Fibroblast of lung (primary cell): ENCODE results near the gene METTL15. TPM values are rescaled to one million over a fixed set of nuclear protein-coding genes. Genes with fewer than 3 reads are reported as not detected.
A peak's percentile ranks its signal among the peaks of the same experiment; 100 is the strongest.

Experiments used
- DNase-seq, 2 donors: peaks; one replicate each; pipeline versions ENCODE4 v3.0.0 to v3.0.0-alpha.2; 2010; ENCODE audit warnings: low read depth in 2 of 2
- H2AFZ ChIP-seq: 2 replicates; pipeline ENCODE4 v1.5.1; 2012; ENCODE audit warnings: low read length, control low read depth, inconsistent platforms
- H3K27ac ChIP-seq: 2 replicates; pipeline ENCODE4 v1.5.1; 2011; ENCODE audit warnings: low read length, control low read depth; ENCODE audit not compliant: insufficient read depth
- H3K27me3 ChIP-seq: 2 replicates; pipeline ENCODE4 v1.5.1; 2011; ENCODE audit warnings: mild to moderate bottlenecking, low read length; ENCODE audit not compliant: control insufficient read depth, insufficient read depth
- H3K36me3 ChIP-seq: 2 replicates; pipeline ENCODE4 v1.5.1; 2011; ENCODE audit warnings: low read length; ENCODE audit not compliant: control insufficient read depth, insufficient read depth
- H3K4me1 ChIP-seq: 2 replicates; pipeline ENCODE4 v1.5.1; 2011; ENCODE audit warnings: low read length; ENCODE audit not compliant: control insufficient read depth, insufficient read depth; ENCODE audit errors: extremely low read depth
- H3K4me2 ChIP-seq: 2 replicates; pipeline ENCODE4 v1.5.1; 2011; ENCODE audit warnings: low read length, control low read depth; ENCODE audit not compliant: insufficient read depth; ENCODE audit errors: extremely low read depth
- H3K4me3 ChIP-seq, 4 experiments: fragments of 200-600 bp in 1 of 4; sonication (generic) in 1 of 4; replicated peaks in 1 of 4; 2 replicates each; pipeline ENCODE4 v1.5.1; 2011 to 2016; ENCODE audit warnings: low read length in 4 of 4, low read depth in 3 of 4, mild to moderate bottlenecking in 3 of 4, control low read depth in 2 of 4, inconsistent platforms in 1 of 4, mixed read lengths in 1 of 4; ENCODE audit not compliant: insufficient read depth in 1 of 4; ENCODE audit errors: control extremely low read depth in 1 of 4
- H3K79me2 ChIP-seq: 2 replicates; pipeline ENCODE4 v1.5.1; 2012; ENCODE audit warnings: mild to moderate bottlenecking, low read length, inconsistent platforms; ENCODE audit not compliant: control insufficient read depth, insufficient read depth
- H3K9ac ChIP-seq: 2 replicates; pipeline ENCODE4 v1.5.1; 2011; ENCODE audit warnings: mild to moderate bottlenecking, low read length, control low read depth; ENCODE audit not compliant: insufficient read depth
- H3K9me3 ChIP-seq: 2 replicates; pipeline ENCODE4 v1.5.1; 2012; ENCODE audit warnings: low read depth, low read length; ENCODE audit not compliant: control insufficient read depth, insufficient read depth
- H4K20me1 ChIP-seq: 2 replicates; pipeline ENCODE4 v1.5.1; 2011; ENCODE audit warnings: low read length; ENCODE audit not compliant: control insufficient read depth, insufficient read depth; ENCODE audit errors: extremely low read depth
- CTCF ChIP-seq, 2 donors: IDR thresholded peaks in 1 of 2; conservative IDR thresholded peaks in 1 of 2; 1 replicate in 1 of 2; 2 replicates in 1 of 2; pipeline ENCODE4 v1.5.1; 2011 to 2012; ENCODE audit warnings: low read length in 2 of 2, control low read depth in 1 of 2, inconsistent platforms in 1 of 2, low read depth in 1 of 2, mild to moderate bottlenecking in 1 of 2
- EZH2 ChIP-seq: IDR thresholded peaks from 2 replicates; pipeline ENCODE4 v1.5.1; 2012; ENCODE audit warnings: low read length, control low read depth, mild to moderate bottlenecking; ENCODE audit errors: missing control alignments
- polyA minus RNA-seq: library from RNA; depleted of rRNA, polyadenylated mRNA; stranded (reverse); fragments of >200 nt; gene quantifications from 2 replicates; pipeline ENCODE4 v1.2.3, GENCODE V29; 2011; ENCODE audit warnings: low replicate concordance
- polyA plus RNA-seq, 2 donors: library from polyadenylated mRNA; depleted of rRNA in 1 of 2; stranded (reverse) in 1 of 2; unstranded in 1 of 2; fragments of >200 nt; gene quantifications; 2 replicates each; pipeline ENCODE4 v1.2.1, GENCODE V29; 2011 to 2012; ENCODE audit warnings: missing spikeins in 1 of 2
- total RNA-seq: library from RNA; depleted of rRNA; stranded (reverse); fragments of >200 nt; gene quantifications from 2 replicates; pipeline ENCODE4 v1.2.1, GENCODE V29; 2014

Gene METTL15, protein sequence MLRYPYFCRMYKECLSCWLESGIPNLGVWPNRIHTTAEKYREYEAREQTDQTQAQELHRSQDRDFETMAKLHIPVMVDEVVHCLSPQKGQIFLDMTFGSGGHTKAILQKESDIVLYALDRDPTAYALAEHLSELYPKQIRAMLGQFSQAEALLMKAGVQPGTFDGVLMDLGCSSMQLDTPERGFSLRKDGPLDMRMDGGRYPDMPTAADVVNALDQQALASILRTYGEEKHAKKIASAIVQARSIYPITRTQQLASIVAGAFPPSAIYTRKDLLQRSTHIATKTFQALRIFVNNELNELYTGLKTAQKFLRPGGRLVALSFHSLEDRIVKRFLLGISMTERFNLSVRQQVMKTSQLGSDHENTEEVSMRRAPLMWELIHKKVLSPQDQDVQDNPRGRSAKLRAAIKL
- total RNA-seq (20.5 and 28.4 TPM in 2 replicates), polyA plus RNA-seq (8.8 and 9.9 TPM in 2 replicates), polyA minus RNA-seq (3.2 and 4.5 TPM in 2 replicates)
- polyA plus RNA-seq (2012) = 5.3 and 7.3 TPM in 2 replicates

- H3K4me1 ChIP-seq = no peaks in the 10 kb centered on the region
- H3K36me3 ChIP-seq = no peaks in the 10 kb centered on the region
- peak within 1 kb of the TSS; percentile 91 for H3K4me2 ChIP-seq
- H3K27me3 ChIP-seq = no peaks in the 10 kb centered on the region
- peak within 1 kb of the TSS; percentile 75 for H3K9ac ChIP-seq
- H3K4me3 ChIP-seq = peak within 1 kb of the TSS; percentile 76 to 95 (median 77)
- TF ChIP-seq EZH2 = no peak
- no peak for TF ChIP-seq CTCF (conservative IDR thresholded peaks at IDR 0.05 in 1 of 2, IDR thresholded peaks at IDR 0.05 in 1 of 2; ENCODE audit: low read depth in 1 of 2, low read length in 2 of 2)
- DNase-seq = peak; percentile 99
- H4K20me1 ChIP-seq = no peaks in the 10 kb centered on the region
- H2AFZ ChIP-seq = no peak within 1 kb of the TSS
- no peaks in the 10 kb centered on the region for H3K9me3 ChIP-seq
- H3K79me2 ChIP-seq = peaks cover 69% of the 10 kb centered on the region
- H3K27ac ChIP-seq = peak within 1 kb of the TSS; percentile 99
Observed at GRCh38 chr11:28107750-28108618, at the start of gene METTL15, which contains the start of gene KIF18A. TSS of gene METTL15 (plus strand) at chr11:28108388. CDS start at chr11:28113335, 4,947 bp downstream. TSS of gene KIF18A (minus strand) at chr11:28108156. CDS start at chr11:28097947, 10,209 bp downstream.

GRCh38 chr11:28071305-28071704, 36.9 kb upstream of the METTL15 start:
- no peak overlapping the region for H2AFZ ChIP-seq
- no peak for TF ChIP-seq EZH2
- TF ChIP-seq CTCF (conservative IDR thresholded peaks at IDR 0.05 in 1 of 2, IDR thresholded peaks at IDR 0.05 in 1 of 2; ENCODE audit: low read depth in 1 of 2, low read length in 2 of 2) = no peak

DNA sequence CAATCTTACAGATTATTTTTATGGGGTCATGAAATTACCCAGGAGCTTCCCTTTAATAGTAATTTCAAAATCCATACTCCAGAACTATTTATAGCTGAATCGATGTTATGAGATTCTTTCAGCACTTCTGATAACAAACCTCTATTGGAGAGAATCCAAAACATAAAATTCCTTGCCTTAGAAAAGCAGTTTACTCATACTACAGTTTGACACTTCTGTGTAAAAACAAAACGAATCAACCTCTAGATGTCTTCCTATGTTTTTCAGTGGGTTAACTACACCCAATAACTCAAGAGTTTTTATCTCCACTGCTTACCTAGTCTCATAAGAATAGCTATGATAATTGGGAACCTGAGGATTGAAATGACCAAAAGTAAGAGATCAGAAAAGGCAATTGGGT, 35.9 kb upstream of the METTL15 start:
- no peak overlapping the region for H3K4me3 ChIP-seq
- H3K4me2 ChIP-seq = no peak overlapping the region
- no peak overlapping the region for H2AFZ ChIP-seq
- no peak overlapping the region for H3K27ac ChIP-seq
- TF ChIP-seq CTCF (conservative IDR thresholded peaks at IDR 0.05 in 1 of 2, IDR thresholded peaks at IDR 0.05 in 1 of 2; ENCODE audit: low read depth in 1 of 2, low read length in 2 of 2) = no peak
- no peak for TF ChIP-seq EZH2
- no peaks in the 10 kb centered on the region for H3K36me3 ChIP-seq
- H3K9me3 ChIP-seq = no peaks in the 10 kb centered on the region
- no peaks in the 10 kb centered on the region for H3K27me3 ChIP-seq
- no peak overlapping the region for H3K9ac ChIP-seq
- no peaks in the 10 kb centered on the region for H4K20me1 ChIP-seq
- no peaks in the 10 kb centered on the region for H3K79me2 ChIP-seq
- peak; percentile 42 to 50 for DNase-seq
- peaks cover 3% of the 10 kb centered on the region for H3K4me1 ChIP-seq

More at GRCh38 chr11:28071305-28071704, 36.9 kb upstream of the METTL15 start:
- H3K9ac ChIP-seq = no peak overlapping the region
- no peaks in the 10 kb centered on the region for H4K20me1 ChIP-seq
- H3K36me3 ChIP-seq = no peaks in the 10 kb centered on the region
- H3K4me3 ChIP-seq = no peak overlapping the region
- no peak overlapping the region for H3K27ac ChIP-seq
- no peaks in the 10 kb centered on the region for H3K79me2 ChIP-seq
- H3K9me3 ChIP-seq = no peaks in the 10 kb centered on the region
- no peaks in the 10 kb centered on the region for H3K27me3 ChIP-seq
- no peak overlapping the region for H3K4me2 ChIP-seq
- H3K4me1 ChIP-seq = peaks cover 3% of the 10 kb centered on the region
- DNase-seq = no peak
